GM12872 (cell line): ENCODE results near the gene KRT31.

Experiments
- TF ChIP-seq, protein P1 (sequence below): IDR thresholded peaks from 3 replicates; pipeline ENCODE4 v1.5.1; 2011; ENCODE audit warnings: low read depth, mild to moderate bottlenecking, low read length, moderate library complexity; ENCODE audit not compliant: insufficient read depth

Gene KRT31

DNA sequence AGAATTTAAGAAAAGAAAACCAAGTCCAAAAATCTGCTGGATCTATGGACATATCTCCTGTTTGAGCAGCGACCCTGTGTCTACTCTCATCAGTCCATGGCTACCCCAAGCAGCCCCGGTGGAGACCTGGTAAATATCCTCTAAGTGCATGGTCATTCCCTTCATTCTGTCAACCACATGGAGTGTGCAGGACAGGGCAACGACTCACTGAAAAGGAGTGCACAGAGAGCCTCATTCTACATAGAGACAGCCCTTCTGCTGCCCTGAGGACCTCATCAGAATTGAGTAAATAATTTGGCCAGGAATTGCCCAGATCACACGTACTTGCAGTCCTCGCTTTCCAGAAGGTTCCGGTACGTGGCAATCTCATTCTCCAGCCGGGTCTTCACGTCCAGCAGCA, 40.4 kb upstream of the KRT31 start:
- TF ChIP-seq, protein P1, sequence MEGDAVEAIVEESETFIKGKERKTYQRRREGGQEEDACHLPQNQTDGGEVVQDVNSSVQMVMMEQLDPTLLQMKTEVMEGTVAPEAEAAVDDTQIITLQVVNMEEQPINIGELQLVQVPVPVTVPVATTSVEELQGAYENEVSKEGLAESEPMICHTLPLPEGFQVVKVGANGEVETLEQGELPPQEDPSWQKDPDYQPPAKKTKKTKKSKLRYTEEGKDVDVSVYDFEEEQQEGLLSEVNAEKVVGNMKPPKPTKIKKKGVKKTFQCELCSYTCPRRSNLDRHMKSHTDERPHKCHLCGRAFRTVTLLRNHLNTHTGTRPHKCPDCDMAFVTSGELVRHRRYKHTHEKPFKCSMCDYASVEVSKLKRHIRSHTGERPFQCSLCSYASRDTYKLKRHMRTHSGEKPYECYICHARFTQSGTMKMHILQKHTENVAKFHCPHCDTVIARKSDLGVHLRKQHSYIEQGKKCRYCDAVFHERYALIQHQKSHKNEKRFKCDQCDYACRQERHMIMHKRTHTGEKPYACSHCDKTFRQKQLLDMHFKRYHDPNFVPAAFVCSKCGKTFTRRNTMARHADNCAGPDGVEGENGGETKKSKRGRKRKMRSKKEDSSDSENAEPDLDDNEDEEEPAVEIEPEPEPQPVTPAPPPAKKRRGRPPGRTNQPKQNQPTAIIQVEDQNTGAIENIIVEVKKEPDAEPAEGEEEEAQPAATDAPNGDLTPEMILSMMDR = no peak

GRCh38 chr17:41437254-41437653, 39.8 kb upstream of the KRT31 start:
- TF ChIP-seq, protein P1 = no peak

DNA sequence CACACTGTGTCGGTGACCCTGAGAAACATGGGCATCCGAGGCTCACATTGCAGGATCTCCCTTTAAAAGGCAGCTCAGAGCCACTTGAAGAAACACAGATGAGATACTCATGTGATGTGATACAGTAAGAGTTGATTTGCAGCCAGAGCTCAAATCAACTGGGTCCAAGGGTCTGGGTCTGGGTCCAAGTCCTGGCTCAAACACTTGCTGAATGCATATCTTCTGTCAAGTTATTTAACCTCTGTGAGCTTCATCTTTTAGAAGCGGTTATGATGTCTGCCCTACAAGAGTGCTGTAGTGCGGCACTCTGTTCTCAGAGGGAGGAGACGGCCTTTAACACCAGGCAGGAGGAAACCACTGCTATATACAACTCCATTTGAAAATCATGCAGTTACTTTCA, 37.0 kb upstream of the KRT31 start:
- TF ChIP-seq, protein P1 = no peak

GRCh38 chr17:41434005-41434404, 36.6 kb upstream of the KRT31 start:
- TF ChIP-seq, protein P1 = no peak

DNA sequence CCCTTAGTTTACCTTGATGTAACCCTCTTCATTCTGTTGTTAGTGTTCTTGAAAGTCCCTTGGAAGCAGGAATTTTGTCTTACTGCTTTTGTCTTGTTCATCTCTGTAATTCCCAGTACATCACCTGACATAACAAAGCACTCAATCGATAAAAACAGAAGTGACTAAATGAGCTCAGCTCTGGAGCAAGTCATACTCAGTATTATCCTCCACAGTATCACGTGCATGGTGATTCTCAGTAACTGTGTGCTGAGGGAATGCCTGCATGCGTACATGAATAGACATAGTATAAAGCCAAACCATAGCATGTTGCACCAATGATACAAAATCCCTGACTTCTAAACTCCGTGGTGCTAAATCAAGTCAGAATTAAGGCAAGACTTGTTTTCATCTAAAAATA, 36.2 kb upstream of the KRT31 start:
- TF ChIP-seq, protein P1 = no peak

DNA sequence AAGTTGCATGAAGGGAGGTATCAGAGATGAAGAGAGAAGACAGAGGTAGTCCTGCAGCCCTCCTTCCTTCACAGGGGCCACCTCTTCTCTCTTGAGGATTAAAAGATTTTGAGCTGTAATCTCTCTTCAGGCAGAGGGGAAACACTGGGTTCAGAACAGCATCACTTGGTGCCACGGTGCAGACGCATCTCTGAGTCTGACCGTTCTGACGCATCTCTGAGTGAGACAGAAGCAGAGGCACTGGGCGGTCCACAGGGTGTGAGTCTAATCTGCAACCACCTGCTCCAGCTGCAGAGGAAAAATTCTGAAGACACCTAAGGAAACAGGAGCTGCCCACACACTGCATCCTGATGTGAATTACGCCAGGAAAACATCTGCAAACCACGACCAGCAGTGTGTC, 32.3 kb upstream of the KRT31 start:
- TF ChIP-seq, protein P1 = no peak

DNA sequence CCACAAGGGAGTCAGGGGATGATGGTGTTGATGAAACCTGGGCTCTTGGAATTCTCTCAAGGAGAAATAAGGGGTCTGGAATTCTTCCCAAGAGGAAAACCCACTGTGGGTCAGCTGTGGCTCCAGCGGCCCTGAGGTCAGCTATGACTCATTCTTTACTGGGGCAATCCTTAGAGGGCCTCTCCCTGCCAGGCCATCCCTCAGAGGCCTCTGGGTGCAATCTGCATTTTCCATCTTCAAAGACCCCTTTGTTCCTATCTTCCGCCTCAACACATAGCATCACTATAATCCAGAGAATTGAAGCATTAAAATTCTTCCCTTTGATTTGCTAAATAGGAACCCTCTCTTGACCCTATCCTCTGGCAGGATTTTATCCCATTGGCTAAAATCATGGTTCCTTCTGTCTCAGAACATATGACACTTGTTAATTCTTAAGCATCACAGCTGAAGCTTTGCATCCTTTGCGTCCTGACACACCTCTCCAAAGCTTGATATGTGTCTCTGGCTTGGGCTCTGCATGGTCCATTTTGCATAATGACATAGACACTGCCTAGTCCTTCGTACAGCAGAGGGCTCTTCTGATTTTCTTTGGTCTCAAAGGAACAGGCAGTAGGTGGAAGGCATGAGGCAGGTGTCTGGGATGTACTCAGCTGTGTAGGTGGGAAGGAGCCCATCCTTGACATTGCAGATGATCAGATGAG, 31.3 kb upstream of the KRT31 start:
- TF ChIP-seq, protein P1 = no peak

DNA sequence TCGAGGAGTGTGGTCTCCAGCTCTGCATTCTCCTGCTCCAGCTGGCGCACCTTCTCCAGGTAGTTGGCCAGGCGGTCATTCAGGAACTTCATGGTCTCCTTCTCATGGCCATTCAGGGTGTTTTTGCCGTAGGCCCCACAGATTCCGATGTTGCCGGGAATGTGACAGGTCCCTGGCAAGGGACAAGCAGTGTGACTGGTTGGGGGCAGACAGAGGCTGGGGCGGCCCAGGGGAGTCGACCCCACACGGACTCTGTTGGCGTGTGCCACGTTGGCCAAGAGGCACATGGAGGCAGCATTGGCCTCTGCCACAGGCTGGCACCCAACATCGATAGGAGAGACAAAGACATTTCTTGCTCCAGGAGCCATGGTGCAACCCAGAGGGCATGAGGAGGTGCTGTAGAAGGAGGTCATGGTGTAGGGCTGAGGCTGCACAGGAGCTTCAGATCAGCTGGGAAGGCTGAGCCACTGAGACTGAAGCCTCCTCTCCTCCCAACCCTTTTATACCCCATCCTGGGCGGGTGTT, 26.8 kb upstream of the KRT31 start, which contains the start of gene KRT37:
TSS of gene KRT37 (minus strand) at position 475 of the 525 bp plus-strand sequence. CDS start at position 413, 62 bp downstream.
- TF ChIP-seq, protein P1 = no peak
